DLD1 (cell line): ENCODE measurements around the gene ADAMTS5.

Experiments used
- in situ Hi-C: cut with HindIII; loops from 2 replicates; pipeline ENCODE4 v1.10.0; 2017; ENCODE audit warnings: low sequenced_read_pairs

Gene ADAMTS5

DNA sequence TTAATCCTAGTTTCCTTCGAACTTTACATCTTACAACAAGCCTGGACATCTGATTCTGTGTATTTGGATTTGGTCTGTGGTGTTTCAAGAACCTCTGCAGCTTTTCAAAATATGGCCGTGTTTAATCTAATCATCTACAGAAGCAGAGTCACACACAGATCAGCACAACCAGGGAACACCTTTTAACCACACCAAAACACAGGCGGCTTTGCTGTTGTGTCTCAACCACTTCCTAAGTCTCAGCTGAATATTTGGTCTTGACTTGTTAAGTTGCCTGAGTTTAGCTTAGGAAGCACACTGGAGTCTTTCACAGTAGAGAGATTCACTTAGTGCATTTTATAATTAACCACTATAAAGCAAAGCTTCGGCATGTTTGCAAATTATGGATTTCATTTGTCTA, 17.1 kb downstream of the ADAMTS5 start:
- in situ Hi-C loops: no loop called here

DNA sequence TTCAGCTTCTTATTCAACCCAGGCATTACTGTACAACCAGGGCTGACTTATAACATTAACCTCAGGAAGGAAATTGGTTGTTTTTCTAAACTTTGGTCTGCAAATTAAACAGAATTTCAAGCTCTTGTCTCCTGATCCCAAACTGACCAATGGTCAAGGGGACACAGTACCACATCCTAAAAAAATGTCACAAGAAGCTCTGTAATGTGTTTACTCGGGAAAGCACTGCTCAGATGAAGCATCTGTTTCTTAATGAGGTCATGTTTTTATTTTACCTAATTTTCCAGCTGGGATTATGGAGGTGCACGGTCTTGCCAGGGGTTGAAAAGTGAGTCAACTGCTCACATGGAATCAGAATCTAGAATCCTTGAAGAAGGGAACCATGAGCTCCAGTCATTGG, 18.7 kb downstream of the ADAMTS5 start:
- in situ Hi-C loops: no loop called here

DNA sequence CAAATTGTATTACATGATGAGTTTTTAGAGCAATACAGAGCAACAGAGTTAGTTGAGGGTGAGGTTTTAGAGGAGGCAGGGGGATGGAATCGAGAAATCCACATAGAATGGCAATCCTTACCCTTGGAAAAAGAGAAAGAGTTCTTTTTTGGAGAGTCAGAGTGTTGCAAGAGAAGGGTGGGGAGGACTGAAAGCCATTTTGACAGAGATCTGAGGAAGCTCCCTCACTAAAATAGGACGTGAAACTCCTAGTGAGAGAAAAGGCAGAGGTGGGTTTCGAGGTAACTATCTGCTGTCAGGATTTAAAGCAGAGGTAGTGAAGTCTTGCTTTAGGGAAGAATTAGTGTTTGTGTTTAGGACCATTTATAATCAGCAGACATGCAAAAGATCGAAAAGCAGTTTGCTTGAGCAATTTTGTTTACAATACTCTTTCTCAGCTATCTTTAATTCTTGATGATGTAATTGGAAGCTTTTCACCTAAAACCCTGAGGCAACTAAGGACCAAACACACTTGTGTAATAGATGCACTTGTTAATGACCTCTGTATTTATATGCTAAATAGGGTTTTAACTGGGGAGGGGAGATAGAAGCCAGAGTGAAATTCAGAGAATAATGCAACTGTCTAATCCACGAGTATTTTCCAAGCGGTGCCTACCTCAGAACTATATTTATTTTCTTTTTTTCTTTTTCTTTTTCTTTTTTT, 20.0 kb downstream of the ADAMTS5 start:
- in situ Hi-C loops: no loop called here

DNA sequence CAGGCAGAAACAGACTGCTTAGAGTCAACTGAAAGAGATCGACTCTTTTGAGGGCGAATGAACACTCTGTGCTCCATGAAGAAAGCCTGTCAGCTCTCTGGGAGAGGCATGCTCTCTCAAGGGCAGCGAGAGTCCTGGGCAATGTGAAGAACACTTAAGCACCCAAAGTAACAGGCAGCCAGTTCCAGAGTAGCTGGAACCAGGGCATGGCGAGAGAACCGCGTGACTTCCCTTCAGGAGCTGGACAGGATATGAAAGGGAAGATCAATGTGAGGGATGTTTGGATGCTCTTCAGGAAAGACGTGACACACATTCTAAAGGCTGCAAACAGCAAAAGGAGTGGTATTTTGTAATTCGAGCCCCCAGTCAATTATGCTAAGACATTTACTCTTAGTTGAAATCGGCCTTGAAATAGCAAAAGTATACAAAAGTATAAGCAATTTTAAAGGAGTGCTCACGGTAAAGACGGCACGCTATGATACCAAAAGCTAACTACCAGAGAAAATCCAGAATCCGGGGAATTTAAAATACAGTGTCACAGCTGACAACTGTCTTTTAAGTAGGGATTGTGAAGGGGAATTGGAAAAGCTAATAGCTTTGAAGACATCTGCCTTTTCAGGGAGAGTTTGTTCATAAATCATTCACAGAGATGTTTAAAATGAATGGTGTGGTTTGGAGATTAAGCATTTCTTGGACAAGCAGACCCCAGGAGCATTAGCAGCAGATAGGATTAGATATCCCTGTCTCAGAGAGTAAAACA, 20.8 kb downstream of the ADAMTS5 start:
- in situ Hi-C loops: no loop called here

DNA sequence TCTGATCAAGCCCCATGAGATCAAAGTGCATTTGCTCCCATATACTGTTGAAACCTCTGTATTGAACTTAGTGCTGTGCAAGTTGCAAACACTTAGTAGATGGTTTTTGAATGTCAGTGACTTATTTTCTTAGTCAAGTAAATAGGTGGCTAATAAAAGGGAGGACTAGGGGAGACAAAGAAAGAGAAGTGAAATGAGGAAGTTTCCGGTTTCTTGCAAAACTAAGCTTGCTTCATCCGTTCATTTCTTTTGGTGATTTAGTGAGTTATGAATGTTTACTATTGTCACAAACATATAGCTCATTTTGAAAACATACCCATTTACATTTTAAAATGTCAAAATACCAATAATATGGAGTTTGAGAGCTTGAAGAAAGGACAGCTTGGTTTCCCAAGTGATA, 23.0 kb downstream of the ADAMTS5 start:
- in situ Hi-C loops: no loop called here

DNA sequence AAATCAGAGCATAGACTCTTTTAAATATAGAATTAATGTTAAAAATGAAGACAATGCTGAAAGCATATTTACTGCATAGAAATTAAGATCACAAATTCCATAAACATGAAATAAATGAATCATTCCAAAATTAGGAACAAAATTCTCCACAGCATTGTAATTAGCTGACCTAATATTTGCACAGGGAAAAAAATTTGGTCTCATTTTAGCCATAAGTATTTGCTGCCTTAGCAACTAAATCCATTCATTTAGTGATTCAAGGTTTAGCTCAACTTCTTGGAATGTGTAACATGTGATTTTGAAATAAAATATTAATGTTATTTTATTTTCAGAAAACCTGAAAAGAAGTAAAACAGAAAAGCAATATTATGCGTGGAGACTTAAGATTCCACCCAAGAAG, 25.5 kb downstream of the ADAMTS5 start:
- in situ Hi-C loops: no loop called here

DNA sequence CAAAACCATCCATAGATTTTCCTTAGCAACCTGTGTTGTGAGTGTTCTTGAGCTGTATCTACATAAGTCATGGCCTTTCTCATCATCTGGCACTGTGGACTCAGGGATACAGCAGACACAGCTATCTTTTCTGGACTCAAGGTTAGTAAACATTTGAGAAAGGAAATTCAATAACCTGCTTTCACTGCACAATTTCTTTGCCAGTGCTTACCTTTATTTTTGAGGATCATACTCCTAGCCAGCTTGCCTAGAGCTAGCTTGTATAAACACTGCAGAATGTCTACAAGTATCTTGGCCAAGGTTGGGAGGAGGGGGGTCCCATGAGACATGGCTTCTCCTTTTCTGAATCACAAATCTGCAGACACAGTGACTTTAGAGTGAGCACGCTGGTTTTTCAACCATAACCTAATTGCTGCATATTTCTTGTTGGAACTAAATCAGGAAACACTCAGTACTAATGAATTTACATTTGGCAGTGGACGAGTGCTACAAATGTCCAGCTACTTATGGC, 27.2 kb downstream of the ADAMTS5 start:
- in situ Hi-C loops: no loop called here

DNA sequence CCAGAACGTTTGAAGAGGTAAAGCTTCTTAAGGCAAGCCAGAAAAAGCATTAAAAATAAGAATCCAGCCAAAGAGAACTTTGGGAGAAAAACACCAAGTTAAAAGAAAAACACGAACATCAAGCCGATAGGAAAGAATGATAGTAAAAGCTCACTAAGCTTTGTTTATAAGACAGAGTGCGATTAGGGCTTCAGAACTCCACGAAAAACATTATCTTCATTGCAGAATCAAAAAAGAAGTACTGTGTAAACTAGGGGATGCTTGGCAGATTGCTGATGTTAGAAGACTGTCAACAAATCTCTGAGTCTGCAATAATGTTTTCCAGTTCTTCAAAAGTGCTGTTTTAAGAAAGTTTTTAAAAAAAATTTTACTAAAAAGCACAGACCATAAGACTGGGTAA, 30.2 kb downstream of the ADAMTS5 start:
- in situ Hi-C loops: no loop called here

DNA sequence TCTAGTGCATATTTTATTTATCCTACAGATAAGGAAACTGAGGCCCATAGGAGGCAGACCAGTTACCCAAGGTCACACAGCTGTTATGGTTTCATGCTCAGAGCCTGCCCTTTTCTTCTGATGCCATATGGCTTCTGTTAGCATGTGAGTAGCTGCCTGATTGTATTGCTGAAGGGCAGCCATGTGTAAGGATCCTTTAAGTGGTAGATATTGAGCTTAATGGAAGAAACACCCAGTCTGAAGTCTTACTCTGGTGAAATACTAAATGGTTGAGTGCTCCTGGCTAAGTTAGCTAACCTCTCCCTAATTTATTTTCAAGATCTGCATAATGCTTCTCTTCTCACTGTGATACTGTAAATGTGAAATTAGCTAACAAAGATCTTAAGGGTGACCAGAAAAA, 30.9 kb downstream of the ADAMTS5 start:
- in situ Hi-C loops: no loop called here

DNA sequence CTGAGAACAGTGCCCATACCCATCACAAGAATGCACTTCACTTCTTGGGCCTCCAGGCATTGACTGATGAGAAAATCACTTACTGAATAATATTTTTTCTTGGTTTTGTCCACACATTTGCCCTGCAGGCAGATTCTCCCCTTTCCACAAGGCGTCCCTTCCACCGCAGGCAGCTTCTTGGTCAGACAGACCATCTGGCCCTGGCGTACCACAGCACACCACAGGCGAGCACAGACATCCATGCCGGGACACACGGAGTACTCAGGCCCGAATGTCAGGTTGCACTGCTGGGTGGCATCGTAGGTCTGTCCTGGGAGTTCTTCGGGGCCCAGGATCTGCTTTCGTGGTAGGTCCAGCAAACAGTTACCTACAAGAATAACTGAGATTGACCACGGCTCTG, 32.5 kb downstream of the ADAMTS5 start:
- in situ Hi-C loops: no loop called here

DNA sequence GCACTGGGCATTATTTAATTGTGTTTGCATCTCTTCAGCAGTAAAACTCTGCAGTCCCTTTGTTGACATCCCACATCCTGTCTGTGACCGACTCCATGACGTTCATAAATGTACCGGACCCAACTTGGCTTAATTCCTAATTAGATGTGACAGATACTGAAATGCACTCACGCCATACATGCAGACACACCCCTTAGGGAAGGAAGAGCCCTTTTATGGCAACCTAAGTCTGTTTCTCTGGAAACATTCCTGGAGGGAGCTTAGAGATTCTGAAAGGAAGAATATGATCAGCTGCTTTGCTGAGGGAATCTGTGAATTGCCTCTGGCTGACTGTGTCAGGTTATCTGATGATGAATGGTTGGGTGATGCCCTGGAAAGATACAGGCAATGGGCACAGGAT, 33.4 kb downstream of the ADAMTS5 start:
- in situ Hi-C loops: no loop called here

DNA sequence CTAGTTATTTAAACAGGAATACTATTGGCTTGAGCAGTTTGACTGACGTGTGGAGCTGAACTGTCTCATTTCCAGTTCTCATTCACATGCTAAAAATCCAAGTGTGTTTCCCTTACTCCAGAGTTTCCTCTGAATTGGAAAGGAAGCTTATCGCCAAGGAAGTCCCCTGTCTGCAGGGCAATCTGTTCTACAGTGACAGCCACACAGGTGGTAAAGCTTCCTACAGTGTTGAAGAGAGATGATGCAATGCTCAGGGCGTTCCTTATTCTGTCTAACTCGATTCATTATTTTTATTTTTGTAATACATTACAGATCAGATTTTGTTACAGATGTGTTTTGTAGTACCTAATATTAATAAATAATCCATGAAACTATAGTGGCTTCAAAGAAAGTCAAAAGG, 41.3 kb downstream of the ADAMTS5 start:
- in situ Hi-C loops: no loop called here

DNA sequence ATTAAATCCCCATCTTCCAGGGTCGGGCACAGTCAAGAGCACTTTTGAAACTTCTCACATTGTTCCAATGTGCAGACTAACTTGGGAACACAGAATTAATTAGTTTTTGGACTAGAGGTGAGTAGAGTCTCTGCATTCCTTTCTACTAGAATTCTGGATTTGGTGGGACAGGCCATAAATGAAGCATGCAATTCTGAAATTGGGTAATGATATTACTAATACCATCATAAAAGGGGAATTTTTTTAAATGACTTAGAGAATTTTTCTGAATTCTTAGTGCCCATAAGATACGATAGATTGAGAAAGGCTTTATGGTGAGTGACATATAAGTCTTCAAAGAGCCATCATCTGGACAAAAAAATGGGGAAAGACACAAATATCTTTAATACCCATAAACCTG, 41.8 kb downstream of the ADAMTS5 start:
- in situ Hi-C loops: no loop called here

DNA sequence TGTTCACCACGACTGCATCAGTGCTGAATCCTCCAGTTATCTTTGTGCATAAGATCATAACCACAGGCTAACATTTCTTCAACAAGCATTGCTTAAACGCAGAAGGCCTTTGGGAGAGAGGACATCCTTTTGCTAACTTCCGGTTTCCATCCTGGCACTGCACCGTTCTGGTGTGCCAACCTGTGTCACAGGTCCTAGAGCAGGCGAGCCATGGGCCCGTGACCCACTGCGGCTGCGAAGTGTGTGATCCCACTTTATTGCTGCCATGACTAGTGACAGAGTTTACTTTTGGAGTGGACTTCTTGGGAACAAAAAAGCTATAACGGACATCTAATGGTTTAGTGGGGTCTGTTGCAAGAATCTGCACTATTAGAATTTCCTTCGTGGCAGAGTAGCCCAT, 42.9 kb downstream of the ADAMTS5 start:
- in situ Hi-C loops: no loop called here

DNA sequence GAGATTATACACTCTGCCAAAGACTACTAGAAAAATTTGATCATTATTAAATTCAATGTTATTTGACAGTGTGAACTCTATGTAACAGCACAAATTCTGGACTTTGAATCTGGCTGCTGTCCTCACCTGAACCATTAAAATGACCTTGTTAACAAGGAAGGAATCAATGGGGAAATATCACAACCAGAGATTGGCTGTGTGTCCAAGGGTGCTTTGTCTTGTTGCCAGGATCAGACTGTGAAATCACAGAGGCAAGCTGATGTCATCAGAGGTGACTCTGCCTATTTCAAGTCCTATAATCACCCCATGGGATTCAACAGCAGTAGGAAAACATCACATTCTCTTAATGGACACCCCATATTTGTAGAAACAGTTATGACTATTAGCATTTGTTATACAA, 46.8 kb downstream of the ADAMTS5 start:
- in situ Hi-C loops: no loop called here

DNA sequence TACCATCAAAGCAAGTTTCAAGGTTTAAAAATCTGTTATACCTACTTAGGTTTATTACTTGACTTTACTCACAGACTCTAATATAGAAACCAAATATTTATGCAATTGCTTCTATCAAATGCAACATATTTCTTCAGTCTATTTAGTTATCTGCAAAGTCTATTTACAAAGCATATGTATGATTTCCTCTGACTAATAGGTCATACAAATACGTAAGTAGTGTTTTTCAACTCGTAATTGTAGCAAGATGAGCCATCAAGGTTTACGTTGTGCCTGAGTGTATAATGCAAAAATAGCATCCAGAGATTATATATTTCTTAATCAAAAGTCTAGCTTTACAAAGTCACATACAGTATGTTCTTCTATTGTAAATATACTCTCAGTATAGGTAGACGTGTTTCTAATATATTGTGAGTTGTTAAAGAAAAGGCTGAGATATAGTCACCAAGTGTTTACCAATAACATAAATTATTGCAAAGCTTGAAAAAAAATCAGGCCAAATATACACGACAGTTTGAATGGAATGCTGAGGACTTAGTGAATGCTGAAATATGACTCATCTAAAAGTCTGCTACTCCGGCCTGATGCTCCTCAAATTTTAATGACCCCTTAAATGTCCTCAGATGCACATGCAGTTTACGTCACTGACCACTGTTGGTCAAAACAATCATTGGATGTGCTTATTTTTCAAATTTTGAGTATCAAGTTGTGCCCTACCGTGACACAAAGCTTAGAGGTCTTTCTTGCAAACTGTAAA, 48.4 kb downstream of the ADAMTS5 start:
- in situ Hi-C loops: no loop called here

DNA sequence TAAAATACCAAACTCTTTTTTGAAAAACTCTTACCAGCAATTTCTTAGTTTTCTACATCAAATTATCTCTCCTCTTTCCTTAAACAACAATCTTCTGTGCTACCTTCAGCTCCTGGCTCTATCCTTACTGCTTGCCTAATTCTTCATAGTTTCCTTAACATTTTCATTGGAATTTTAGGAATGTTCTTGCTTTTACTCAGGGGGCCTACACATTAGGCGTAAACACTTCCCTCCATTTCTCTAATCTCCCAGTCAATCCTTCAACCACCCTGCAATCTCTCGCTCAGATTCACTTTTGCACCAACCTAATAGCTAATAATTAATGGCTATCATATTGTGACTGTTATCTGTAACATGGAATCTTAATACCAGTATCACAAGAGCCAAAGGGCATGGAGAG, 50.1 kb downstream of the ADAMTS5 start:
- in situ Hi-C loops: no loop called here

DNA sequence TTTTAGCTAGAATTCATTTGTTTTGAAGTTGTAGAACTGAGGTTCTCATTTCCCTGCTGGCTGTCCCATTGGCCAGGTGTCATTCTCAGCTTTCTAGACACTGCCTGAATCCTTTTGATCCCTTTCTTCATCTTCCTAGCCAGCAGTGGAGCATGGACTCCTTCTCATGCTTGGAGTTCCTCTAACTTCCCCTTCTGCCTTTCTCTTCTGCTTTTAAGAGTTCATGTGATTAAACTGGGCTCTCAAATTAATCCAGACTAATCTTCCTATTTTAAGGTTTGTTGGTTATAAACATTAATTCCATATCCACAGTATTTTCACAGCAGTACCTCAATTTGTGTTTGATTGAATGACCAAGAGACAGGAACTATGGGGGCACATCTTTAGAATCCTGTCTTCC, 52.3 kb downstream of the ADAMTS5 start:
- in situ Hi-C loops: no loop called here

DNA sequence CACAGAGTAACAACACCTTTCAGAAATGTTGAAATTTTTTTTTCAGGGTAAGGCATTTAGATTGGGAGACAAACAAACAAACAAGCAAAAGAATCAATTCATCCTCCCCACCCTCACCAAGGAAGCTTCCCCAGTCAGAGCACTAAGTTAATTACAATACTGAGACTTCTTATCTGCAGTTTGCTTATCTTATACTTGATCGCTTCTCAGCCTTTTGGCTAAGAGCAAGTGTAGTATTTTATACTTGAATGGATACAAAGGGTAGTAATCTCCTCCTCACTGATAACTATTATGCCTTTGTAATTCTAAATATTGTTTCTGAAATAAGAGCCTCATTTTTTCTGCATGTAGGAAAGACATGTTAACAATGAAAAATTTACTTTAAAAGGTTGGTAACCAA, 54.4 kb downstream of the ADAMTS5 start:
- in situ Hi-C loops: no loop called here

DNA sequence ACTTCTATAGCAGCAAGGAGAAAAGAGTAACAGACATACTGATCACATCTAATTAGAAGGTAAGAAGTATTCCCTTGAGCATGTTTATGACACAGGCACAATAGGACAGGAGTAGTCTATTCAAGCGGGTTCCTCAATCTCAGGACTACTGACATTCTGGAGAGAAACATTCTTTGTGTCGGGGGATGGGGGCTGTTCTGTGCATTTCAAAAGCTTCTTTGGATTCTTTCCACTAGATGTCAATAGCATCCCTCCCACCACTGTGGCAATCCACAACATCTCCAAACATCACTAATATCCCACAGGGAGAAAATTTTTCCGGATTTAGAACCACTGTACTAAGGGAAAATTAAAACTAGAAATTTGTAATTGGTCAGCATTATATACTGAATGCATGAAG, 56.9 kb downstream of the ADAMTS5 start:
- in situ Hi-C loops: no loop called here

DNA sequence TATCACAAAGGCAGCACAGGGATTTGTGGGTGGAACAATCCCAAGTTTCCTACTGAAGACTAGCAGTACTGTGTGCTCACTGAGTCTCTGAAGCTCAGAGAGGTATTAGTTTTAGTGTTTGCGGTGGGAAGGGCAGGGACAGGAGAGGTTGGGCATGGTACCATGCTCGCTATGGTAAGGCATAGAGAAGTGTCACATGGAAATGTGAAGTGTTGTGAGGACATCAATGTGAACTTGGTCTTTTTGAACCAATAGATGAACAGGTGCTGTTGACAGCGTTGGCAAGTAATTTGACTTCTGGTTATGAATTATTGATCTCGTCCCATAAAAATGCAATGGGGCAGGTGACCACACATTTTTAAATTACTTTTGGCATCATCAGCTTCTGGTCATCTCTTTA, 65.9 kb downstream of the ADAMTS5 start:
- in situ Hi-C loops: no loop called here

DNA sequence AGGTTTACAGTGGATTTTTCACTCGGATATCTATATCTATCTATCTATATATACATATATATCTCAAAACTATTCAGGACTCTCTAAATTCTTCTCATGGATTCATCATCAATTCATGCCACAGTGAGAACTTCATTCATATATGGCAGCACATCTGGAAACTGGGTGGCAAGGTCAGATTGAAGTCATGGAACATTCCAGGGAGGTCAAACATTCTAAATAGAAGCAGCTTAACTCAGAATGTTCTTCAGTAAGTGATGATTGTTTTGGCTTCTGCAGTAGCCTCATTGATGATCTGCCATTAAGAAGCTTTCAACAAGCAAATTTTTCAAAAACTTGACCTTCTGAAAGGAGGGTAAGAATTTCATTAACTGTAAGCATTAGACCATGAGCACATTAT, 74.7 kb downstream of the ADAMTS5 start:
- in situ Hi-C loops: no loop called here
